Superior temporal gyrus (tissue), 1 donor: ENCODE data around the gene LIG4.
"Not testable (repeated sequence)": the region's sequence is repeated elsewhere in the genome, so short reads cannot be mapped to it uniquely, and the experiment has no call there.

ENCODE experiments used
- DNase-seq: peaks from one replicate; pipeline ENCODE4 v3.0.0-alpha.2; 2016; ENCODE audit errors: extremely low spot score

The LIG4 gene

DNA sequence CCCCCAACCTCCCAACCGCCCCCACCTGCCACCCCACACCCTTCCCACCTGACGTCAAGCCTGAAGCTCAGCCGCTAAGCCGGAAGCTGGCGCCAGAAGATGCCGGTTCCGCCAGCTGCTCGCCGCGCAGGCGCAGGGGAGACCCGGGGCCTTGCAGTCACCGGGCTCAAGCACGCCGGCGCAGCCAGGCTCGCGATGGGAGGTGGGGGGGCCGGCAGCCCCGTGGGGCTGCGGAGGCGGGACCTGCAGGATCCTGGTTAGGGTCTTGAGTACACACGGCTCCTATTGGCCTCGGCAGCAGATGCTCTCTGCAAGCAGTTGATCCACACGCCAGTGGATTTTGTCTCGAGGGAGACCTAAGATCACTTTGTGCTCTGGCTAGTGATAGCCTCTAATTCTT, at the start of gene LIG4:
TSS of gene LIG4 (minus strand) at position 101 of the 400 bp plus-strand sequence. CDS start 4,268 bp downstream, outside the sequence.
- peak; percentile 86 for DNase-seq

DNA sequence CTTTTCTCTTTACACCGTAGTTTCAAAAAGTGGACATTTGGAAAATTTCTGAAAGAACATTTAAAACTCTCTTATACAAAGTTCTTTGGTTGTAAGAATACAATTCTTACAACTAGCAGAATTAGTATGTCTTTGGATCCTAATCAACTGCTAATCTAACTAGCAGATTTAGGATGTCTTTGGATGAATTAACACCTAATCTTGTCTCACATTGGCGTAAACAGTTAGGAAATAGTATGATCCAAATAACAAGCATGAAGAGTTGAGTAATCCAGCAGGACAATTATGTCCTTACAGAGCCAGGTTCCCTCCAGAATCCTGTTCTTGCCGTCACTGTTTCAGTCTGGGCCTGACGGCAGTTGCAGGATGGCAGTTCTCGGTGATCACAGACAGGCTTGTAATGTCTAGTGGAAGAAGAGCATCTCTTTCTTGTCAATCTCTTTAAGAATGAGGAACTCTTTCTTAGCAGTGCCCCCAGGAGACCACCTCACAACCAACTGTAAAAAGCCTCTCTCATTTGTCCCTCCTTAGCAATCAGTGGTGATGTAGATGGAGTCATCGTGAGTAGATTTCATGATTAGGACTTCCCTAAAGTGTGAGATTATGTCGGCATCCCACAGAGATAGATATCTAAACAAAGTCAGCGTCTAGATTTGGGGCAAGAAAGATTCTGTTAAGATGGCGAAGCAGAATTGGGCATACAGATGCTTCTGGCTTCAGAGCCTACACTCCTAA, 48.5 kb upstream of the LIG4 start:
- no peak for DNase-seq

DNA sequence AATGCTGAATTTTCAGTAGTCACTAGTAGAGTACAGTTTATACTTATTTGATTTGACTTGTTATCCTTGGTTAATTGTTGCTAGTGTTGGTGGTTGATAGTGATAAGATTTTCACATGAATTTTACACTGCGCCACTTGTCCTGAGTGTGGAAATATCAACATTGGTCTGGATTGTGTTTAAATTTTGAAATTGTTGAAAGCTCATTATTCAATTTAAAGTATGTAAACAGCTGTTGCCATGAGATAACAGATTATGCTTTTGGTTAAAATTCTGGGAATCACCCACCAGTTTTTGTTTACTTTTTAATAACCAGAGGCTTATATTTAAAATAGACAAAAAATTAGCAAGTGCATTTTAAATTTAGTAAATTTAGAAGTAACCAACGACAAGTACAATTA, 41.9 kb upstream of the LIG4 start:
- no peak for DNase-seq

DNA sequence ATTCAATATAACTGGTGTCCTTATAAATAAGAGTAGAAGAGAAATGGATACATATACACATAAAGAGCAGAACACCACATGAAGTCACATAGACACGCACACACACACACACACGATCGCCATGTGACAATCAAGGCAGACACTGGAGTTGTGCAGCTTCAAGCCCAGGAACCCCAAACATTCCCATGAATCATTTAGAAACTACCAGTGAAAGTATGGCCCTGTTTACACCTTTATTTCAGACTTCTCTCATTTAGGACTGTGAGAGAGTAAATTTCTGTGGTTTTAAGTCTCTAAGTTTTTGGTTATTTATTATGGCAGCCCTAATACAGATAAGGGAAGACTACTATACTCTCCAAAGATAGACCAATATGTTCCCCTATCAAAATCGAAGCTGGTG, 33.8 kb upstream of the LIG4 start:
- DNase-seq: no peak

- DNase-seq: no peak
Measured at GRCh38 chr13:108230377-108230776, 15.0 kb upstream of the LIG4 start.

- DNase-seq: peak; percentile 88
Measured at GRCh38 chr13:108227651-108228272, 12.4 kb upstream of the LIG4 start.

DNA sequence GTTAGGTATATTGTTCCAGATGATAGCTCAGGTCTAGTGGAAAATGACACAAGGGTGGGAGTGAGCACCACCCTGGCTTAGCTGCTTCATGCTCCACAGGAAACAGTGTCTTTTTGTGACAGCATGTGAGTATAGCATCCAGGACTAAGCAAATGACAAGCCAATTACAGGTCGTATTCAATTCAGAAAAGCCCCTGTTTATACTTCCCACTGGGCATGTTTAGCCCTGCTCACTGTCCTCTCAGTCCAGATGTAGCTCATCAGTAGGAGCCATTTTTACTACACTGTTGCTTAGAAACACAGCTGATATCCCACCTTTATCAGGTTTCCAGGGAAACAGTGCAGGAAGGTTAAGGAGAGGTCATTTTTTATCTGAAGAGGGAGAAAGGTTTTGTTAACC, 10.8 kb upstream of the LIG4 start:
- peak; percentile 13 for DNase-seq

- no peak for DNase-seq
Measured at GRCh38 chr13:108225440-108225839, 10.1 kb upstream of the LIG4 start.

DNA sequence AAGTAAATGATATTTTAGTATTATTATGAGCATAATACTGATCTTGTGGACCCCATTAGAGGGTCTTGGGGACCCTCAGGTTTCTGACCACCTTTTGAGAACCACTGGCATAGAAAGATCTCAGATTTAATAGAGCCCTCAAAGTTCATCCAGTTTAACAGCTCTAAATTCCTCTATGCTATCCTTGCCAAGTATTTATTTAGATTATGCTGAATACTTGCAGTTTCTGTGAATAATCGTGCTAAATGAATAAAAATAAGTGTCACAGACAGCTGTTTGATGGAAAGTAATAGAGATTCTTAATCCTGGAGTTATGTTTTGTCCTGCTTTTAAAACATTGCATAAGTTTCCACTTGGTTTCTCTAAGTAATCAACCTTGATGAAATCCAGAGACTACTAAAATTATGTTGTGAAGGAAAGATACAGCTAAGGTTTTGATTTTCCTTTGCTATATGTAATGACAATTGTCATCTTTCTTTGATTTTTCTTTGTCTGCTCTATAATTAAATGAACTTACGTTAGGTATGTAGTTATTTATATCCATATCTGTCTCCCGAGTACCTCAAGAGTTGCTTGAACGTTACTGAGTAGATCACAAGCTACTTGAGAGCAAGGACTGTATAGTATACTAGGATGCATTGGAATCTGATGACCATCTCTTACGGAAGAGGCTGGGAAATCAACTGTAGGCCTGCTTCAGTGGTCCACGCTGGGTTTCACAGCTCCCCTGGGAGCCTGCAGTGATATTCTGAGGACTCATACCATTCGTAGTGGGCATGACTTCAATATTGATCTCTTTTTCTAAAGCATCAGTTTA, 8.6 kb upstream of the LIG4 start:
- peak; percentile 21 for DNase-seq

DNA sequence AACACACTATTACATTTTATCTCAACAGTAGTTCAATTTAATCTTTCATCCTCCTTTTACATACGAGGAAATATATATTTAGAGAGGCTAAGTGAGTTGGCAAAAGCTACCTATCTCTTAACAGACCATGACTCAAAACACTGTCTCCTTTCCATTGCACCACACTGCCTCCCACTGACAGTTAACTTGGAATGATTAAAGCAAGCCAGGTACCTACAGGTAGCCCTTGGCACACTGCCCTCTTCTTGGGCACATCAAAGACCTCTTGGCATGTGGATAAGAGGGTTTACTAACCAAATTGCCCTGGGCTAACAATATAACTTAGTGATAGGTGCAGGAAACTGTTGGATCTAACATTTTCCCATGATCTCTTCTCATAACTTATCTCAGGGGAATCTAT, 4.7 kb upstream of the LIG4 start:
- peak; percentile 18 for DNase-seq

DNA sequence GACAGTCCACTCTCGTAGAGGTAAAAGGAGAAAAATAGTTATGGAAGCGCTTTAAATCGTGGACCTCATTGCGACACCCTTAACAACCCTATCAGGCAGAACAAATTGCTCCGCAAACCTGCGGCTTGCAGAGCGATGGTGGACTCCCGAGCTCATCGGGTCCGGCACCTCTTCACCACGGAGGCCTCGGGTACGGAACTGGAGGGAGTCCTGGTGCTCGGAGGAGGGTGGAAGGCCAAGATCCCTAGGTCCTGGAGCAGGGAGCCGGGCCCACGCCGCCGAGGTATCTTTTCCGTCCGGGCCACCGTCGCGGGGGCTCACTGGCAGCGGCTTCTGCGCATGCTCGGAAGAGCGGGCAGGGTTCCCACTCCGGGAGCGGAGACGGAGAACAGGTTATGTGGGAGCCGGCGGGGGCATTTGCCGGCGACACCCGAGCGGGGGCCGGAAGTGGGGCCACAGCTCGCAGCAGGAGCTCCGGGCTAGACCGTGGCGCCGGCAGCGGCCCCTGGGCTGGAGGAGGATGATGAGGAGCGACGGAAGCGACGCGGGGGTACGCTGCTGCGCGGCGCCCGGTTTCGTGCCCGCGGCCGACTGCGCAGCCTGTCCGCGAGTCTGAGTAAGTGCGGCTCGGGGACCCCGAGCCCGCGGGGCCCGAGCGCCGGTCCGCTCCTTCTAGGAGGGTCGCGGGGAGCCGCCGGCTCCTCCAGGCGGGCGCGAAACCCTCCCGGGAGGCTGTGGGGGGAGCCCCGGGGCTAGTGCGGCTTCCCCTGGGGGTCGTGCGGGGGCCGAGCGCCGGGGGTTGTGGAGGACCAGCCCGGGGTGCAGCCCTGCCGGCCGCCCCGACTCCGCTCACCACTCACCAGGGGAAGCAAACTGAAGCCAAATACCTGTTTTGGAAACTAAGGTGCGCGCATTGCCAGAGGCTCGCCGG, 3.0 kb upstream of the LIG4 start, which contains the start of gene ABHD13:
TSS of gene ABHD13 (plus strand) at position 349 of the 931 bp plus-strand sequence. CDS start 10,827 bp downstream, outside the sequence.
- DNase-seq: peak; percentile 95

GRCh38 chr13:108217307-108218043, 2.1 kb upstream of the LIG4 start:
- DNase-seq: not testable (repeated sequence)

DNA sequence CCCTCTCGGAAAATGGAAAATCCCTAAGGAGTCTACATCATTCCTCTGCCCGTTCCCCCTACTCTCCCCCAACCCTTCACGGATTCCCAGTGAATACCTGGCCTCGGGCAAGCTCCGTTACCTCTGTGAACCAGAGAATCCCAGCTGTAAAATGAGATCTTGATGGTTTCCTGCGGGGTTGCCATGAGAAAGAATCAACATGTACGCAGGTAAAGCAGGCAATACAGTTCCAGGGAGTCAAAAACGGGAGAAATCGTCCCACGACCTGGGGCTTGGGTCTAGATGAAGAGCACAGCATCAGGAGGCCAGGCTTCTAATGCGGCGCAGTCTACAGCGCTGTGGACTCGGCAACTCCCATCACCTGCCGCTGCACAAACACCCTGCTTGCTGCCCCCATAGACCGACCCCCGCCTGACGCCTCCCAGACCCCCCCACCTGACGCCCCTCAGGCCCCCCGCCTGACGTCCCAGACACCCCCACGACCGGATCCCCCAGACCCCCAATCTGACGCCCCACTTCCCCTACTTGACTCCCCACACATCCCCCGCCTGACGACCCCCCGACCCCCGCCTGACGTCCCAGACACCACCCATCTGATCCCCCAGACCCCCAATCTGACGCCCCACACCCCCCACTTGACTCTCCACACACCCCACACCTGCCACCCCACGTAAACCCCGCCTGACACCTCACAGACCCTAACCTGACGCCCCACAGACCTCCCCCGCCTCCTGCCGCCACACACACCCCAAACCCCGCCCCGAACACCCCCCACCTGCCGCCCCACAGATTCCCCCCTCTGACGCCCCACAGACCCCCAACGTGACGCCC, 680 bp downstream of the LIG4 start:
- DNase-seq: no peak

GRCh38 chr13:108213946-108214345, 1.4 kb downstream of the LIG4 start:
- DNase-seq: peak; percentile 37

DNA sequence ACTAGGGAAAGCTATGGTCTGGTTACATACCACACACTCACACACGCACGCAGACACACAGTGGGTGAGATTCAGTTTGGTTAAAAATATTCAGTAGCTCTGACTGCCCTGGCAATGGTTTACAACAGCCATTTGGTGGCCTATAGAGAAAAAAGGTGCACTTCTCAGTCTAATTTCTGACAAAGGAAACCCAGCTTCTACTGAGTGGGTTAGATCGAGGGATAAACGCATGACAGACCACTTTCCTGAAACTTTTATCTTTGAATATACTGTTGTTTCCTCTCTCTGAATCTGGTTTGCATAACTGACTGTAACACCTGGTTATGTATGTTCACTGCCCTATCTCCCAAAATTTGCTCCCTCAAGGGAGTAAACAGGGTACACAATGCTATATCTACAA, 2.5 kb downstream of the LIG4 start:
- peak; percentile 19 for DNase-seq

DNA sequence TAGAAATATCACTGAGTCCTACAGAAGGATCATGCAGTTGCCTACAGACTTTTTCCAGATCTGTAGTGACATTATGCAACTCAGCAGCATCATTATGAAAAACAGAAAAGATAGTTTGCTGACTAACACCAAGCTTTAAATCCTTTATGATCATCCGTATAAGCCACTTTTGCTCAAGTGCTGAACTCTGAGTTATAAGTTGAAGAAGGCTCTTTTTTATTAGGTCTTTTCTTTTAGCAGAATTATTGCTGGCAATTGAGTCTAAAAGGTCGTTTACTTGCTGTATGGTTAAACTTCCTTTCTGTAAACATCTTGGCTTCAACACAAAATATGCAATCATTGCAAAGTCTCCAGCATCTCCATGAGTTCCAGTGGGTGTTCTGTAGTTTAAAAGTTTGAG, 4.8 kb downstream of the LIG4 start:
- no peak for DNase-seq

DNA sequence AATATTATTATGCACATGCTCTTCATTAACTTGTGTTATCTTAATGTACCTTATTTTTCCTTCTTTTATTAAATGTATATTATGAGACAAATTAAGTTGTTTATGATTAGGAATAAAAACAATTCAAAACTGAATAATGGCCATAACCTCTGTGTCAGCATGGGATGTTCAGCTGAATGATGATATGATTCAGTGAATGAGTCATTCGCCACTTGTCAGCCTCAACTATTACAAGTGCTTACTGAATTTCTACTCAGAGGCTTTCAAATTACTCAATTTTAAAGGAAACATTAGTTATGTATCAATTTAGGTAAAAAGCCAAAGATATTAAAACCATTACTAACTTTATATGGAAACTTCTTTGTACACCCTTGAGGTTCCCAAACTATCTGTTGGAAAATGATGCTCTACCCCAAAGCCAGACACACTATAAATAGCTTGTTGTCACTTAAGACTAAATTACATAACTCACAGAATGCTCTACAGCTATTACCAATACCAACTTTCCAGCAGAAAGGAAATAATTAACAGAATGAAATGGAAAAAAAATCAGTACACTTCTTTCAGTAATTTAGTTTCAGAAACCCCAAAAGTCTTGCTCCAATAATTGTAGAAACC, 14.4 kb downstream of the LIG4 start:
- no peak for DNase-seq

DNA sequence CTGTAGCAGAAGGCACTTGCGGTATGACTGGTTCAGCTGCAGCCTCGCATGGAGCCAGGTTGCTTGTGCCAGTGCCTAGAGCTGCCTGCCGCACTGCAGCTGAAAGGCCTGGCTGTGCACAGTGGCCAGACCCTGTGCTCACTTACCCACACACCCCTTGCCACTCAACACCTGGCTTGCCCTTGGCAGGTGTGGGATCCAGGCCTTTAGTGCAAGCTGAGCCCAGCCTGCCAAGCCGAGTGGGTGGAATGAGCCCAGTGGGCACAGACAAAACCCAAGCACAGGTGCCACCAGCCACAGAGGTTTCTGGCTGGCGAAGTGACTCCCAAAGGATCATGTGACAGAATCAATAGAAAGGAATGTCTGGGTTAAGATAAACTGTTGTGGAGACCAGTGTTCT, 19.5 kb downstream of the LIG4 start:
- no peak for DNase-seq

- DNase-seq: no peak
Measured at GRCh38 chr13:108195146-108195545, 20.2 kb downstream of the LIG4 start.
